ENCODE results near the gene CAP2. TPM values are rescaled to one million over a fixed set of nuclear protein-coding genes. Genes with fewer than 3 reads are reported as not detected.

CAP2 gene
- total RNA-seq, 2 donors from 2014 or later, result 2.7 to 10.4 TPM

- intact Hi-C loops (cut with DNase I), result loop anchor here (10.0 kb wide), 1 partner anchor 68 kb away; no protein-coding TSS in a partner anchor
- no peaks in the 10 kb centered on the region for H3K36me3 ChIP-seq
- no peak overlapping the region for H3K27ac ChIP-seq
- H3K27me3 ChIP-seq, result no peaks in the 10 kb centered on the region
- H3K4me1 ChIP-seq, result no peaks in the 10 kb centered on the region
- H3K9ac ChIP-seq (ENCODE audit: low read depth in 2 of 2, low read length in 2 of 2), result no peak overlapping the region
- no peak for TF ChIP-seq CTCF (IDR thresholded peaks at IDR 0.05)
- no peak for DNase-seq
- no peaks in the 10 kb centered on the region for H3K9me3 ChIP-seq
- H3K4me3 ChIP-seq, result no peak overlapping the region
Observed at GRCh38 chr6:17506531-17506930, 113.1 kb downstream of the CAP2 start.

- no peak for TF ChIP-seq CTCF (IDR thresholded peaks at IDR 0.05)
- no peaks in the 10 kb centered on the region for H3K27me3 ChIP-seq
- intact Hi-C loops (cut with DNase I), result loop anchor here (10.0 kb wide), 1 partner anchor 68 kb away; no protein-coding TSS in a partner anchor
- no peak overlapping the region for H3K4me3 ChIP-seq
- H3K27ac ChIP-seq, result no peak overlapping the region
- H3K36me3 ChIP-seq, result no peaks in the 10 kb centered on the region
- no peaks in the 10 kb centered on the region for H3K9me3 ChIP-seq
- no peak overlapping the region for H3K9ac ChIP-seq (ENCODE audit: low read depth in 2 of 2, low read length in 2 of 2)
- DNase-seq, result no peak
- no peaks in the 10 kb centered on the region for H3K4me1 ChIP-seq
Observed at GRCh38 chr6:17506962-17507361, 113.6 kb downstream of the CAP2 start.

GRCh38 chr6:17511084-17511483 lies 117.7 kb downstream of the CAP2 start:
- Histone ChIP-seq H3K36me3 (no peaks in the 10 kb centered on the region), H3K27ac (no peak overlapping the region), H3K4me3 (no peak overlapping the region), H3K9me3 (no peaks in the 10 kb centered on the region), H3K9ac (ENCODE audit: low read depth in 2 of 2, low read length in 2 of 2) (no peak overlapping the region), H3K27me3 (no peaks in the 10 kb centered on the region), H3K4me1 (no peaks in the 10 kb centered on the region)
- no peak for TF ChIP-seq CTCF (IDR thresholded peaks at IDR 0.05)
- intact Hi-C loops (cut with DNase I), result no loop called here
- no peak for DNase-seq

GRCh38 chr6:17511580-17511979 lies 118.2 kb downstream of the CAP2 start:
- no peak for DNase-seq
- H3K36me3 ChIP-seq, result no peaks in the 10 kb centered on the region
- intact Hi-C loops (cut with DNase I), result no loop called here
- TF ChIP-seq CTCF (IDR thresholded peaks at IDR 0.05), result no peak
- H3K4me3 ChIP-seq, result no peak overlapping the region
- H3K27me3 ChIP-seq, result no peaks in the 10 kb centered on the region
- no peaks in the 10 kb centered on the region for H3K4me1 ChIP-seq
- H3K9me3 ChIP-seq, result no peaks in the 10 kb centered on the region
- no peak overlapping the region for H3K27ac ChIP-seq
- no peak overlapping the region for H3K9ac ChIP-seq (ENCODE audit: low read depth in 2 of 2, low read length in 2 of 2)

GRCh38 chr6:17519120-17519519 lies 125.7 kb downstream of the CAP2 start:
- Histone ChIP-seq H3K27ac (no peak overlapping the region), H3K4me3 (no peak overlapping the region), H3K9me3 (no peaks in the 10 kb centered on the region), H3K4me1 (no peaks in the 10 kb centered on the region), H3K36me3 (no peaks in the 10 kb centered on the region), H3K27me3 (no peaks in the 10 kb centered on the region), H3K9ac (ENCODE audit: low read depth in 2 of 2, low read length in 2 of 2) (no peak overlapping the region)
- TF ChIP-seq CTCF (IDR thresholded peaks at IDR 0.05), result no peak
- intact Hi-C loops (cut with DNase I), result no loop called here
- no peak for DNase-seq

GRCh38 chr6:17525637-17526036 lies 132.2 kb downstream of the CAP2 start:
- Histone ChIP-seq H3K4me1 (no peaks in the 10 kb centered on the region), H3K27me3 (no peaks in the 10 kb centered on the region), H3K36me3 (no peaks in the 10 kb centered on the region), H3K27ac (no peak overlapping the region), H3K9me3 (no peaks in the 10 kb centered on the region), H3K9ac (ENCODE audit: low read depth in 2 of 2, low read length in 2 of 2) (no peak overlapping the region), H3K4me3 (no peak overlapping the region)
- intact Hi-C loops (cut with DNase I), result no loop called here
- DNase-seq, result peak; percentile 24
- no peak for TF ChIP-seq CTCF (IDR thresholded peaks at IDR 0.05)
